Body of pancreas (tissue), 4 donors: ENCODE data around the gene FGF14.

ENCODE experiments used
- CTCF ChIP-seq, 7 experiments: fragments of 450-650 bp in 4 of 7; fragments of 200-600 bp in 3 of 7; sonication (generic) in 3 of 7; IDR thresholded peaks; one replicate each; pipeline ENCODE4 v1.5.1; 2016 to 2019; ENCODE audit warnings: antibody characterized with exemption in 7 of 7
- POLR2A ChIP-seq, 3 donors: fragments of 450-650 bp; IDR thresholded peaks; one replicate each; pipeline ENCODE4 v1.6.1; 2016; ENCODE audit warnings: antibody characterized with exemption in 3 of 3, mild to moderate bottlenecking in 2 of 3

GRCh38 chr13:101998129-101998528 lies 403.7 kb downstream of the FGF14 start:
- no peak for TF ChIP-seq CTCF (IDR thresholded peaks at IDR 0.05)
- TF ChIP-seq POLR2A (IDR thresholded peaks at IDR 0.05) = no peak
